ENCODE measurements around the gene RFX7.

DNA sequence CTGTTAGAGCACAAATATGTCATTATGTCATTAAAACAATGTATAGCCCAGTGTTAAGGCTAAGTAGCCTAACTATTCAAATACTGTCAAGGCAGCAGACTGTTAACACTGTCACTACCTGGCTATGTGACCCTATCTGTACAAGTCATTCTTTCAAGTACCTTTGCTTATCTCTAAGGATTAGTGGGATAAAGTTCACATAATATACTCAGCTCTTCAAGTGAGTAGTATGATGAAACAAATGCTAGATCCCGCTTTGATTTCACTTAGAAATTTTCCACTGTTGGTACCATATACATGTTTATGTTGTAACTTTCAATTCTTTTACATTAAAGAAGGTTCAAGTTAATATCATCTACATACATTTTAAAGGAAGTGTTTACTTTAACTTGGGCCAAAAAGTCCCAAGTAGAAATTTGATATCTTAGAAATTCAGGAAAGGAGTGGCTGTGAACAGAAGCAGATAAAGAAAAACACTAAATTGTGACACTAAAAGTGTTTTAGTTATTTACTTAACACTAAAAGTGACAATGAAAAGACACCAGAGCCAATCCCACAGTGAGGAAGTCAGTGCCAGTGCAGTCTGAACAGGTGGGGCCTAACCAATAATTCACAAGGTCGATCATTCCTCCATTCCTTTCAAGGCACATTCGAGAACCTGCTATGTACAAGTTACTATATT, 4.8 kb upstream of the RFX7 start:
- TF ChIP-seq, protein P1, sequence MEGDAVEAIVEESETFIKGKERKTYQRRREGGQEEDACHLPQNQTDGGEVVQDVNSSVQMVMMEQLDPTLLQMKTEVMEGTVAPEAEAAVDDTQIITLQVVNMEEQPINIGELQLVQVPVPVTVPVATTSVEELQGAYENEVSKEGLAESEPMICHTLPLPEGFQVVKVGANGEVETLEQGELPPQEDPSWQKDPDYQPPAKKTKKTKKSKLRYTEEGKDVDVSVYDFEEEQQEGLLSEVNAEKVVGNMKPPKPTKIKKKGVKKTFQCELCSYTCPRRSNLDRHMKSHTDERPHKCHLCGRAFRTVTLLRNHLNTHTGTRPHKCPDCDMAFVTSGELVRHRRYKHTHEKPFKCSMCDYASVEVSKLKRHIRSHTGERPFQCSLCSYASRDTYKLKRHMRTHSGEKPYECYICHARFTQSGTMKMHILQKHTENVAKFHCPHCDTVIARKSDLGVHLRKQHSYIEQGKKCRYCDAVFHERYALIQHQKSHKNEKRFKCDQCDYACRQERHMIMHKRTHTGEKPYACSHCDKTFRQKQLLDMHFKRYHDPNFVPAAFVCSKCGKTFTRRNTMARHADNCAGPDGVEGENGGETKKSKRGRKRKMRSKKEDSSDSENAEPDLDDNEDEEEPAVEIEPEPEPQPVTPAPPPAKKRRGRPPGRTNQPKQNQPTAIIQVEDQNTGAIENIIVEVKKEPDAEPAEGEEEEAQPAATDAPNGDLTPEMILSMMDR (IDR thresholded peaks at IDR 0.05 in 8 of 11, conservative IDR thresholded peaks at IDR 0.05 in 3 of 11), result no peak
- TF ChIP-seq POLR2AphosphoS5 (IDR thresholded peaks at IDR 0.05), result no peak

Data from spleen (tissue), 7 donors.